Measurements from ENCODE around the gene TMEM51. TPM values are rescaled to one million over a fixed set of nuclear protein-coding genes. Genes with fewer than 3 reads are reported as not detected.

TMEM51 gene
- total and polyA plus RNA-seq, 10 of the 15 experiments (the other 5 are each of a cell fraction or from before 2014, with no cell fraction given) = 0.55 to 4.8 (median 3.1) TPM

DNA sequence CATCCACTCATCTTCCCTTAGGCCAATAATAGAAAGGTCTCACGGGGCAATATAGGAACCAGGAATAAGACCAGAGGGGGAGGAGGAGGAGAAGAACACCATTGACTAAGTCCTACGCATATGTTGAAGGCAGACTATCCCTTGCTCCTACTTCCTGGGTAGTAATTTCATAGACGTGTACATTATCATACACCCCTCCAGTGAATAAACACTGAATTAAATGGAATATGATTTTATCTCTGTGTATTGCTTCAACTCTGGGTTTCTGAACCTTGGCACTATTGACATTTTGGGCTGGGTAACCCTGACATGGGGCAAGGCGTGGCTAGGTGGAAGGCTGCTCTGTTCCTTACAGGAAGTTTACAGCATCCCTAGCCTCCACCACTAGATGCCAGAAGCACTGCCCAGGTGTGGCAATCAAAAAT lies 76.2 kb downstream of the TMEM51 start (continued):
- TF ChIP-seq RCOR1 (conservative IDR thresholded peaks at IDR 0.05; ENCODE audit: low read depth, low read length) = no peak
- no peak for TF ChIP-seq NKRF (conservative IDR thresholded peaks at IDR 0.05)
- TF ChIP-seq CHD1 (IDR thresholded peaks at IDR 0.05; ENCODE audit: low read depth, low read length) = no peak

DNA sequence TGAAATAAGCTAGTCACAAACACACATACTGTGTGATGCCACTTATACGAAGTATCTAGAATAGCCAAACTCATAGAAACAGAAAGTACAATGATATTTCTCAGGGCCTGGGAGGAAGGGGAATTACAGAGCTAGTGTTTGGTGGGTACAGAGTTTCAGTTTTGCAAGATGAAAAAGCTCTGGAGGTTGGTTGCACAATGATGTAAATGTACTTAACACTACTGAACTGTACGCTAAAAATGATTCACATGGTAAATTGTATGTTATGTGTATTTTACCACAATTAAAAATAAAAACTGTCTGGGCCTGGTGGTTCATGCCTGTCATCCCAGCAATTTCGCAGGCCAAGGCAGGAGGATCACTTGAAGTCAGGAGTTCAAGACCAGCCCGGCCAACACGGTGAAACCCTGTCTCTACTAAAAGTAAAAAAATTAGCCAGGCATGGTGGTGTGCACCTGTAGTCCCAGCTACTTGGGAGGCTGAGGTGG lies 78.2 kb downstream of the TMEM51 start:
- POLR2A ChIA-PET = interaction anchor here (0.7 to 2.1 kb wide), 6 partner anchors 8 to 75 kb away, joined by 3 to 17 read pairs (median 4); partner anchors contain the start of gene FHAD1
- Histone ChIP-seq H3K4me3 (no peak overlapping the region), H4K20me1 (ENCODE audit: control insufficient read depth, insufficient read depth) (no peaks in the 10 kb centered on the region), H3K27me3 (replicated peaks in 1 of 2; ENCODE audit: control insufficient read depth in 2 of 2, insufficient read depth in 2 of 2, low read length in 1 of 2) (no peaks in the 10 kb centered on the region), H3K79me2 (ENCODE audit: control insufficient read depth, insufficient read depth, low read length) (no peaks in the 10 kb centered on the region), H2AFZ (ENCODE audit: control insufficient read depth, low read depth, low read length) (no peak overlapping the region), H3K4me1 (ENCODE audit: control insufficient read depth, insufficient read depth, low read length) (peaks cover 12% of the 10 kb centered on the region), H3K9me3 (replicated peaks; ENCODE audit: control insufficient read depth, insufficient read depth, low read length) (no peaks in the 10 kb centered on the region; the same call in 2 of the 3 replicates), H3K27ac (ENCODE audit: control insufficient read depth, insufficient read depth) (peak overlapping the region; percentile 41; the same call in 1 of the 2 replicates), H3K4me2 (ENCODE audit: control insufficient read depth, insufficient read depth) (no peak overlapping the region), H3K9ac (ENCODE audit: control insufficient read depth, insufficient read depth, low read length) (no peak overlapping the region), H3K36me3 (ENCODE audit: control insufficient read depth in 2 of 2, insufficient read depth in 2 of 2, low read length in 1 of 2) (no peaks in the 10 kb centered on the region)
- CTCF ChIA-PET = interaction anchor here (0.9 to 3.3 kb wide), 17 partner anchors 13 to 103 kb away, joined by 3 to 13 read pairs (median 5); partner anchors contain the start of gene TMEM51
- RAD21 ChIA-PET (ENCODE audit: unreplicated experiment) = interaction anchor here (0.7 to 2.4 kb wide), 20 partner anchors 8 to 103 kb away, joined by 3 to 21 read pairs (median 4); partner anchors contain the start of genes FHAD1 and TMEM51
- WGBS (ENCODE audit: insufficient coverage, insufficient replicate concordance, low lambda C conversion rate, missing lambda C conversion rate) = 2% methylated on average over 5 of the region's 5 CpGs
- peak; percentile 100 for ATAC-seq
- intact Hi-C loops (cut with micrococcal nuclease; ENCODE audit: unreplicated experiment) = no loop called here
- peak; percentile 95 for DNase-seq (ENCODE audit: low read depth, low spot score)
- SMC1A ChIA-PET (ENCODE audit: uncharacterized antibody, unreplicated experiment) = interaction anchor here (0.6 to 4.8 kb wide), 27 partner anchors 9 to 715 kb away, joined by 3 to 43 read pairs (median 5); partner anchors contain the start of gene TMEM51
- BruUV-seq (replicated peaks) = no TSS peak
- in situ Hi-C loops (cut with MboI) = no loop called here
- FAIRE-seq = peak; percentile 90
- TF ChIP-seq MYB (IDR thresholded peaks at IDR 0.05; ENCODE audit: borderline replicate concordance, low read depth, low read length) (no peak), REST (IDR thresholded peaks at IDR 0.05; ENCODE audit: low read depth, low read length) (no peak), WRNIP1 (IDR thresholded peaks at IDR 0.05; ENCODE audit: borderline replicate concordance, low read depth, low read length) (no peak), TAF1 (IDR thresholded peaks at IDR 0.05; ENCODE audit: borderline replicate concordance, low read depth, low read length) (no peak), DPF2 (IDR thresholded peaks at IDR 0.05) (no peak; the same call in 1 of the 2 replicates), IKZF1 (conservative IDR thresholded peaks at IDR 0.05) (peak; percentile 57), EGR1 (IDR thresholded peaks at IDR 0.05; ENCODE audit: borderline replicate concordance in 1 of 2, low read depth in 2 of 2, low read length in 2 of 2) (no peak), CHD1 (IDR thresholded peaks at IDR 0.05; ENCODE audit: low read depth, low read length) (no peak), KLF5 (IDR thresholded peaks at IDR 0.05; ENCODE audit: partially characterized antibody) (no peak), RAD21 (IDR thresholded peaks at IDR 0.05; ENCODE audit: insufficient read depth, low read depth, low read length) (no peak), ATF2 (IDR thresholded peaks at IDR 0.05; ENCODE audit: low read length) (peak; percentile 53; the same call in 1 of the 2 replicates), BRCA1 (IDR thresholded peaks at IDR 0.05; ENCODE audit: low read depth, low read length) (no peak), NFIC (IDR thresholded peaks at IDR 0.05; ENCODE audit: low read depth, low read length) (peak; percentile 77), ZNF622 (IDR thresholded peaks at IDR 0.05) (no peak)

All from GM12878 (cell line).